H9 (cell line): ENCODE results near the gene CPNE5. TPM values are rescaled to one million over a fixed set of nuclear protein-coding genes. Genes with fewer than 3 reads are reported as not detected.

Experiments used
- DNase-seq: peaks from one replicate; pipeline ENCODE4 v3.0.0-alpha.2; 2017
- H2AFZ ChIP-seq: one replicate; pipeline ENCODE4 v1.6.1; 2013; ENCODE audit warnings: mild to moderate bottlenecking, low read length, control low read depth, moderate library complexity
- H2AK5ac ChIP-seq: 2 replicates; pipeline ENCODE4 v1.6.1; 2013; ENCODE audit warnings: low read length, control low read depth, mixed read lengths; ENCODE audit not compliant: insufficient read length
- H2BK120ac ChIP-seq: one replicate; pipeline ENCODE4 v1.6.1; 2013; ENCODE audit warnings: low read depth, mild to moderate bottlenecking, low read length, control low read depth, inconsistent platforms; ENCODE audit not compliant: poor library complexity, severe bottlenecking
- H2BK12ac ChIP-seq: 2 replicates; pipeline ENCODE4 v1.6.1; 2013; ENCODE audit warnings: low read length, control low read depth, mixed read lengths, low read depth; ENCODE audit not compliant: insufficient read length
- H2BK15ac ChIP-seq: 2 replicates; pipeline ENCODE4 v1.6.1; 2013; ENCODE audit warnings: low read depth, low read length, control low read depth
- H2BK20ac ChIP-seq: one replicate; pipeline ENCODE4 v1.6.1; 2013; ENCODE audit warnings: low read depth, mild to moderate bottlenecking, low read length, control low read depth, inconsistent platforms; ENCODE audit not compliant: poor library complexity, severe bottlenecking
- H2BK5ac ChIP-seq: 2 replicates; pipeline ENCODE4 v1.6.1; 2013; ENCODE audit warnings: low read length, control low read depth, mixed read lengths; ENCODE audit not compliant: insufficient read length
- H3K14ac ChIP-seq: 2 replicates; pipeline ENCODE4 v1.6.1; 2013; ENCODE audit warnings: low read length, control low read depth; ENCODE audit not compliant: insufficient read depth
- H3K18ac ChIP-seq: 2 replicates; pipeline ENCODE4 v1.6.1; 2013; ENCODE audit warnings: low read depth, mild to moderate bottlenecking, mixed read lengths, low read length, control low read depth; ENCODE audit not compliant: insufficient read length
- H3K23ac ChIP-seq: 2 replicates; pipeline ENCODE4 v1.6.1; 2013; ENCODE audit warnings: low read length, control low read depth, mixed read lengths, low read depth; ENCODE audit not compliant: insufficient read length
- H3K23me2 ChIP-seq: 2 replicates; pipeline ENCODE4 v1.6.1; 2013; ENCODE audit warnings: low read depth, mild to moderate bottlenecking, mixed read lengths, low read length, control low read depth; ENCODE audit not compliant: insufficient read length, poor library complexity, severe bottlenecking
- H3K27ac ChIP-seq: 2 replicates; pipeline ENCODE4 v1.5.1; 2013; ENCODE audit warnings: low read length, control low read depth, mixed read lengths, low read depth; ENCODE audit not compliant: insufficient read length
- H3K27me3 ChIP-seq: 2 replicates; pipeline ENCODE4 v1.6.1; 2013; ENCODE audit warnings: low read length, control low read depth, inconsistent platforms; ENCODE audit not compliant: insufficient read depth
- H3K4ac ChIP-seq: 2 replicates; pipeline ENCODE4 v1.6.1; 2013; ENCODE audit warnings: low read depth, mild to moderate bottlenecking, control low read depth, inconsistent platforms, low read length, moderate library complexity
- H3K4me1 ChIP-seq: 2 replicates; pipeline ENCODE4 v1.6.1; 2013; ENCODE audit warnings: low read length, control low read depth, inconsistent platforms; ENCODE audit not compliant: insufficient read depth
- H3K4me2 ChIP-seq: 2 replicates; pipeline ENCODE4 v1.6.1; 2013; ENCODE audit warnings: low read length, control low read depth, mixed read lengths; ENCODE audit not compliant: insufficient read length, insufficient read depth
- H3K56ac ChIP-seq: 2 replicates; pipeline ENCODE4 v1.6.1; 2013; ENCODE audit warnings: low read depth, mild to moderate bottlenecking, mixed read lengths, low read length, control low read depth; ENCODE audit not compliant: insufficient read length
- H3K79me1 ChIP-seq: 2 replicates; pipeline ENCODE4 v1.6.1; 2013; ENCODE audit warnings: low read depth, mild to moderate bottlenecking, moderate library complexity, low read length, control low read depth, inconsistent platforms; ENCODE audit not compliant: insufficient read depth, poor library complexity, severe bottlenecking
- H3K79me2 ChIP-seq: 2 replicates; pipeline ENCODE4 v1.6.1; 2013; ENCODE audit warnings: low read length, control low read depth, inconsistent platforms; ENCODE audit not compliant: insufficient read depth
- H3K9ac ChIP-seq: 2 replicates; pipeline ENCODE4 v1.6.1; 2013; ENCODE audit warnings: low read length, control low read depth, mixed read lengths; ENCODE audit not compliant: insufficient read length; ENCODE audit errors: extremely low read depth
- H3K9me3 ChIP-seq: one replicate; pipeline ENCODE4 v1.6.1; 2013; ENCODE audit warnings: low read depth, low read length, inconsistent platforms; ENCODE audit not compliant: control insufficient read depth
- H3T11ph ChIP-seq: one replicate; pipeline ENCODE4 v1.6.1; 2013; ENCODE audit warnings: mild to moderate bottlenecking, low read length, control low read depth, inconsistent platforms
- H4K20me1 ChIP-seq: one replicate; pipeline ENCODE4 v1.6.1; 2013; ENCODE audit not compliant: control insufficient read depth, insufficient read length, insufficient read depth
- H4K5ac ChIP-seq: 2 replicates; pipeline ENCODE4 v1.6.1; 2013; ENCODE audit warnings: low read depth, mild to moderate bottlenecking, mixed read lengths, low read length, control low read depth; ENCODE audit not compliant: insufficient read length
- H4K8ac ChIP-seq: replicated peaks from 2 replicates; pipeline ENCODE4 v1.6.1; 2013; ENCODE audit warnings: low read length, control low read depth, mixed read lengths, low read depth; ENCODE audit not compliant: insufficient read length
- H4K91ac ChIP-seq: 2 replicates; pipeline ENCODE4 v1.6.1; 2013; ENCODE audit warnings: low read depth, mild to moderate bottlenecking, moderate library complexity, mixed read lengths, low read length, control low read depth; ENCODE audit not compliant: insufficient read length
- H3K27ac Mint-ChIP-seq, 3 experiments: 2 replicates in 2 of 3; 3 replicates in 1 of 3; pipeline ENCODE4 v1.8.0; 2020 to 2021; ENCODE audit warnings: mixed read lengths in 3 of 3, mild to moderate bottlenecking in 1 of 3, moderate library complexity in 1 of 3
- H3K27me3 Mint-ChIP-seq: 2 replicates; pipeline ENCODE4 v1.8.0; 2021; ENCODE audit warnings: low read depth, mild to moderate bottlenecking, moderate library complexity, mixed read lengths
- H3K36me3 Mint-ChIP-seq, 3 experiments: 2 replicates in 2 of 3; 3 replicates in 1 of 3; pipeline ENCODE4 v1.8.0; 2020 to 2021; ENCODE audit warnings: low read depth in 3 of 3, mixed read lengths in 3 of 3; ENCODE audit not compliant: insufficient read depth in 1 of 3
- H3K4me1 Mint-ChIP-seq, 2 experiments: 2 replicates each; pipeline ENCODE4 v1.8.0; 2020; ENCODE audit warnings: mixed read lengths in 2 of 2
- H3K4me3 Mint-ChIP-seq, 2 experiments: 2 replicates in 1 of 2; 3 replicates in 1 of 2; pipeline ENCODE4 v1.8.0; 2020 to 2021; ENCODE audit warnings: mild to moderate bottlenecking in 2 of 2, mixed read lengths in 2 of 2, moderate library complexity in 1 of 2
- H3K9me3 Mint-ChIP-seq, 2 experiments: 2 replicates in 1 of 2; 3 replicates in 1 of 2; pipeline ENCODE4 v1.8.0; 2020; ENCODE audit warnings: mild to moderate bottlenecking in 2 of 2, mixed read lengths in 2 of 2, moderate library complexity in 1 of 2
- WGBS: extraction: QIAGEN DNeasy Blood & Tissue Kit; methylation state at CpG from one replicate; pipeline ENCODE4 v1.1.7; 2013; ENCODE audit warnings: missing lambda C conversion rate, low lambda C conversion rate, mixed read lengths; ENCODE audit not compliant: insufficient read length; ENCODE audit errors: extremely low coverage; 5-methylcytosine and 5-hydroxymethylcytosine counted together
- total RNA-seq: library from RNA; stranded (reverse); gene quantifications from 2 replicates; pipeline ENCODE4 v1.2.1, GENCODE V29; 2021
- TF ChIP-seq, protein P1 (sequence below): fragments of 200-600 bp; sonication (generic); conservative IDR thresholded peaks from 3 replicates; pipeline ENCODE4 v1.8.0; 2021; ENCODE audit warnings: antibody characterized with exemption, mild to moderate bottlenecking

Gene CPNE5
- total RNA-seq, 1 experiment from 2014 or later = 0.52 TPM

DNA sequence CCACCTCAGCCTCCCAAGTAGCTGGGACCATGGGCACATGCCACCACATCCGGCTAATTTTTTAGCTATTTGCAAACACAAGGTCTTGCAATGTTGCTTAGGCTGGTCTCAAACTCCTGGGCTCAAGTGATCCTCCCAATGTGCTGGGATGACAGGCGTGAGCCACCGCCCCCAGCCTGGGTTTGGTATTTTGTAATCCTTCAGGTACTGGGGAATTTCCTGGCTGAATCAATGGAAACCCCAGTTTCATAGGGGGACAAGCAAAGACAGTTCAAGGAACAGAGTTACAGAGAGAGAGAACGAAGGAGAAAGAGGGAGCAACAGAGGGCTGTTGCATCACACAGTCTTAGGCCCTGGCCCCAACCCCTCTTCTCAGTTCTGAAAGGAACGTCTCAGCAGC lies 105.9 kb downstream of the CPNE5 start:
- no peak overlapping the region for H2BK12ac ChIP-seq
- H4K8ac ChIP-seq = no peak overlapping the region
- H3K23me2 ChIP-seq = no peaks in the 10 kb centered on the region
- H3K9me3 ChIP-seq = no peaks in the 10 kb centered on the region
- H3K36me3 Mint-ChIP-seq = no peaks in the 10 kb centered on the region
- H4K91ac ChIP-seq = no peak overlapping the region
- no peaks in the 10 kb centered on the region for H3K27me3 ChIP-seq
- no peak overlapping the region for H2AK5ac ChIP-seq
- TF ChIP-seq, protein P1, sequence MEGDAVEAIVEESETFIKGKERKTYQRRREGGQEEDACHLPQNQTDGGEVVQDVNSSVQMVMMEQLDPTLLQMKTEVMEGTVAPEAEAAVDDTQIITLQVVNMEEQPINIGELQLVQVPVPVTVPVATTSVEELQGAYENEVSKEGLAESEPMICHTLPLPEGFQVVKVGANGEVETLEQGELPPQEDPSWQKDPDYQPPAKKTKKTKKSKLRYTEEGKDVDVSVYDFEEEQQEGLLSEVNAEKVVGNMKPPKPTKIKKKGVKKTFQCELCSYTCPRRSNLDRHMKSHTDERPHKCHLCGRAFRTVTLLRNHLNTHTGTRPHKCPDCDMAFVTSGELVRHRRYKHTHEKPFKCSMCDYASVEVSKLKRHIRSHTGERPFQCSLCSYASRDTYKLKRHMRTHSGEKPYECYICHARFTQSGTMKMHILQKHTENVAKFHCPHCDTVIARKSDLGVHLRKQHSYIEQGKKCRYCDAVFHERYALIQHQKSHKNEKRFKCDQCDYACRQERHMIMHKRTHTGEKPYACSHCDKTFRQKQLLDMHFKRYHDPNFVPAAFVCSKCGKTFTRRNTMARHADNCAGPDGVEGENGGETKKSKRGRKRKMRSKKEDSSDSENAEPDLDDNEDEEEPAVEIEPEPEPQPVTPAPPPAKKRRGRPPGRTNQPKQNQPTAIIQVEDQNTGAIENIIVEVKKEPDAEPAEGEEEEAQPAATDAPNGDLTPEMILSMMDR = no peak
- H3K79me2 ChIP-seq = no peaks in the 10 kb centered on the region
- H2BK5ac ChIP-seq = no peak overlapping the region
- no CpG with 5 or more reads among the region's 5 CpGs for WGBS
- H3K9ac ChIP-seq = no peak overlapping the region
- no peak overlapping the region for H3K18ac ChIP-seq
- no peak overlapping the region for H3K4me2 ChIP-seq
- H3T11ph ChIP-seq = no peak overlapping the region
- H2BK20ac ChIP-seq = no peak overlapping the region
- no peaks in the 10 kb centered on the region; the same call in 1 of the 2 replicates for H3K4me1 ChIP-seq
- no peak overlapping the region for H2BK120ac ChIP-seq
- peaks cover 16% of the 10 kb centered on the region for H3K27me3 Mint-ChIP-seq
- H3K14ac ChIP-seq = no peak overlapping the region
- H3K9me3 Mint-ChIP-seq = no peaks in the 10 kb centered on the region; a peak in 1 of 5 replicates
- H3K4ac ChIP-seq = no peak overlapping the region
- H3K79me1 ChIP-seq = no peaks in the 10 kb centered on the region
- DNase-seq = no peak
- no peak overlapping the region for H2BK15ac ChIP-seq
- H3K56ac ChIP-seq = no peak overlapping the region
- peaks cover 10 to 18% of the 10 kb centered on the region in 2 experiments for H3K4me1 Mint-ChIP-seq
- no peak overlapping the region for H4K5ac ChIP-seq
- H3K27ac ChIP-seq = no peak overlapping the region
- no peak overlapping the region for H2AFZ ChIP-seq
- H3K27ac Mint-ChIP-seq = no peak overlapping the region; a peak in 1 of 7 replicates
- no peaks in the 10 kb centered on the region for H4K20me1 ChIP-seq
- H3K4me3 Mint-ChIP-seq = no peak overlapping the region
- H3K23ac ChIP-seq = no peak overlapping the region
